ENCODE results near the gene SASH1. TPM values are rescaled to one million over a fixed set of nuclear protein-coding genes. Genes with fewer than 3 reads are reported as not detected.

SASH1 gene
- total RNA-seq, 1 donor, result 71.7 TPM

DNA sequence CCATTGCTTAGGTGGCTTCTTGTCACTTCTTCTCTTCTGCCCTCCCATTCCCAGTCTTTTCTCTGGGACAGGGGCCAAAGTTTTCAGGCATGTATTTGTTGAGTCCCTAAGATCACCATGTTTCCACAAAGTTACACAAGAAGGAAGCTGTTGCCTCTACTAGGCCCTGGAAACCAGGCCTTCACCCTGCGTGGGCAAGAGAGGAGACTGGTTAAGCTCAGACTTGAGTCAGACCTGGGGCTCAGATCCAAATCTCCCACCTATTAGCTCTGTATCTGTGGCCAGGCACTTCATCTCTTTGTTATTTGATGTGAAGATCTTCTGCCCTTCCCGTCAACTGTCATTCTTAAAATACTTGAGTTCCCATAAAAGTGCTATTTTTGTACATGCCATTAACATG lies 154.6 kb downstream of the SASH1 start:
- TF ChIP-seq, protein P1, sequence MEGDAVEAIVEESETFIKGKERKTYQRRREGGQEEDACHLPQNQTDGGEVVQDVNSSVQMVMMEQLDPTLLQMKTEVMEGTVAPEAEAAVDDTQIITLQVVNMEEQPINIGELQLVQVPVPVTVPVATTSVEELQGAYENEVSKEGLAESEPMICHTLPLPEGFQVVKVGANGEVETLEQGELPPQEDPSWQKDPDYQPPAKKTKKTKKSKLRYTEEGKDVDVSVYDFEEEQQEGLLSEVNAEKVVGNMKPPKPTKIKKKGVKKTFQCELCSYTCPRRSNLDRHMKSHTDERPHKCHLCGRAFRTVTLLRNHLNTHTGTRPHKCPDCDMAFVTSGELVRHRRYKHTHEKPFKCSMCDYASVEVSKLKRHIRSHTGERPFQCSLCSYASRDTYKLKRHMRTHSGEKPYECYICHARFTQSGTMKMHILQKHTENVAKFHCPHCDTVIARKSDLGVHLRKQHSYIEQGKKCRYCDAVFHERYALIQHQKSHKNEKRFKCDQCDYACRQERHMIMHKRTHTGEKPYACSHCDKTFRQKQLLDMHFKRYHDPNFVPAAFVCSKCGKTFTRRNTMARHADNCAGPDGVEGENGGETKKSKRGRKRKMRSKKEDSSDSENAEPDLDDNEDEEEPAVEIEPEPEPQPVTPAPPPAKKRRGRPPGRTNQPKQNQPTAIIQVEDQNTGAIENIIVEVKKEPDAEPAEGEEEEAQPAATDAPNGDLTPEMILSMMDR (IDR thresholded peaks at IDR 0.05; ENCODE audit: extremely low read depth, low read depth, low read length), result no peak
- Histone ChIP-seq H4K20me1 (ENCODE audit: insufficient read depth, low read length) (no peaks in the 10 kb centered on the region), H2AFZ (ENCODE audit: low read length) (peak overlapping the region; percentile 32), H3K4me2 (ENCODE audit: insufficient read depth, low read length) (peak overlapping the region; percentile 23), H3K27me3 (ENCODE audit: insufficient read depth, low read length) (no peaks in the 10 kb centered on the region), H3K36me3 (ENCODE audit: insufficient read depth, low read length) (no peaks in the 10 kb centered on the region), H3K79me2 (ENCODE audit: insufficient read depth, low read length) (no peaks in the 10 kb centered on the region), H3K4me1 (ENCODE audit: insufficient read depth, low read length) (peaks cover 57% of the 10 kb centered on the region), H3K4me3 (ENCODE audit: insufficient read depth, low read length) (no peak overlapping the region), H3K9me3 (ENCODE audit: low read depth, low read length) (no peaks in the 10 kb centered on the region), H3K27ac (ENCODE audit: low read depth, low read length) (peak overlapping the region; percentile 94)
- DNase-seq (ENCODE audit: insufficient read length, low spot score, missing footprints), result peak; percentile 80

DNA sequence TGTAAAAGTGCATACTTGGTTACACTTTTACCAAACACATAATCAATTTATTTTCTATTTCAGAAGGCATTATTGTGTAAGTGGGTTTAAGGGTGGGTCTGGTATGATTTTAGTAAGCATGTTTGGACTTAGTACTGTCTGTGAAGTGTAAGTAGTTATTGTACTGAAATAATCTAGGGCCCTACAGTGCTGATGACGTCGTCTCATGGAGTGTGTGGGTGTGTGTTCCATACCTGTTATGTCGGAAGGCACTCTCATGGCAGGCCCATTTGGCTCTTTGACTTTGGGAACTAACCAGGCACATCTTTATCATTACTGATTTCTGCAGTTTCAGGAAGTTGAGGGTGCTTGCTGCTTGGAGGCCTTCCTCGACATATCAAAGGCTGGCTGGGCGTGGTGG lies 155.1 kb downstream of the SASH1 start:
- TF ChIP-seq, protein P1 (IDR thresholded peaks at IDR 0.05; ENCODE audit: extremely low read depth, low read depth, low read length), result no peak
- Histone ChIP-seq H3K79me2 (ENCODE audit: insufficient read depth, low read length) (no peaks in the 10 kb centered on the region), H4K20me1 (ENCODE audit: insufficient read depth, low read length) (no peaks in the 10 kb centered on the region), H3K27ac (ENCODE audit: low read depth, low read length) (peak overlapping the region; percentile 94), H2AFZ (ENCODE audit: low read length) (no peak overlapping the region), H3K27me3 (ENCODE audit: insufficient read depth, low read length) (no peaks in the 10 kb centered on the region), H3K4me2 (ENCODE audit: insufficient read depth, low read length) (peak overlapping the region; percentile 23), H3K4me3 (ENCODE audit: insufficient read depth, low read length) (no peak overlapping the region), H3K4me1 (ENCODE audit: insufficient read depth, low read length) (peaks cover 62% of the 10 kb centered on the region), H3K36me3 (ENCODE audit: insufficient read depth, low read length) (no peaks in the 10 kb centered on the region), H3K9me3 (ENCODE audit: low read depth, low read length) (no peaks in the 10 kb centered on the region)
- DNase-seq (ENCODE audit: insufficient read length, low spot score, missing footprints), result no peak

DNA sequence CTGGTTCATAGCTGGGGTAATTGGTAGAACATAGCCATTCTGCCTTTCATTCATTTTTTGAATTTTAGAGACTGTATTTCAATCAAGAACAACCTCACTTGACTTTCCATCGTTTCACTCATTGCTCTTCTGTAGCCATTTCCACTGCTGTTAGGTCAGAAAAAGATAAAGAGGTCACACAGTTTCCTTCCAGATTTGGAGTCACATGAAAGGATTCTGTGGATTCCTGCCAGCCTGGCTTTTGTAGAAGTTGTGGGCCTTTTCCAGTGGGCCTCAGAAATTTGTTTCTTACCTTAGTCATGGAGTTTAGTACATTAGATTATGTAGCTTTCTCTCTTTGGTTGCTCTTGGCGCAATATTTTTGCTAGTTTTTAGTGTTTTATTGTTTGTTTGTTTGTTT lies 157.8 kb downstream of the SASH1 start:
- peaks cover 13% of the 10 kb centered on the region for H3K79me2 ChIP-seq (ENCODE audit: insufficient read depth, low read length)
- DNase-seq (ENCODE audit: insufficient read length, low spot score, missing footprints), result no peak
- TF ChIP-seq, protein P1 (IDR thresholded peaks at IDR 0.05; ENCODE audit: extremely low read depth, low read depth, low read length), result no peak
- H3K27me3 ChIP-seq (ENCODE audit: insufficient read depth, low read length), result no peaks in the 10 kb centered on the region
- H3K36me3 ChIP-seq (ENCODE audit: insufficient read depth, low read length), result no peaks in the 10 kb centered on the region
- H4K20me1 ChIP-seq (ENCODE audit: insufficient read depth, low read length), result no peaks in the 10 kb centered on the region
- no peak overlapping the region for H2AFZ ChIP-seq (ENCODE audit: low read length)
- peaks cover 68% of the 10 kb centered on the region for H3K4me1 ChIP-seq (ENCODE audit: insufficient read depth, low read length)
- H3K4me2 ChIP-seq (ENCODE audit: insufficient read depth, low read length), result peak overlapping the region; percentile 77
- H3K4me3 ChIP-seq (ENCODE audit: insufficient read depth, low read length), result no peak overlapping the region
- H3K9me3 ChIP-seq (ENCODE audit: low read depth, low read length), result no peaks in the 10 kb centered on the region
- peak overlapping the region; percentile 99 for H3K27ac ChIP-seq (ENCODE audit: low read depth, low read length)

DNA sequence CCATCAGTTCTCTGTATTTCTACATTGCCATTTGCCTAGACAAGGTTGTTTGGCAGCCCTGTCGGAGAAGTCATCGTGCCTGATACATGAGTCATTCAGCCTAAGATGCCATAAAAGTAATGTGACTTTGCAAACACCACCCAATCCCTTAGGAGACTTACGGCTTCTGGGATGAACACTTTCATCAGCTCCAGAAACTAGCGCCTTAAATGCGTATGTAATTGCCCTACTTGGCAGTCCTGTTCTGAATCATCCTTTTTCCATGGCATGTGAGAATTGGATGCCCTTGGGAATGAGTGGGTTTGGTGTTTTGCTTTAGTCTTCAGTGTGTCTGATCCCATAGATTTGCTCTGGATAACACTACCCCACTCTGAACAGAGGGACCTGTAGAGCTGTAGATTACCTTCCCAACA lies 158.5 kb downstream of the SASH1 start:
- no peaks in the 10 kb centered on the region for H3K27me3 ChIP-seq (ENCODE audit: insufficient read depth, low read length)
- peak overlapping the region; percentile 77 for H3K4me2 ChIP-seq (ENCODE audit: insufficient read depth, low read length)
- H4K20me1 ChIP-seq (ENCODE audit: insufficient read depth, low read length), result no peaks in the 10 kb centered on the region
- TF ChIP-seq, protein P1 (IDR thresholded peaks at IDR 0.05; ENCODE audit: extremely low read depth, low read depth, low read length), result no peak
- H3K36me3 ChIP-seq (ENCODE audit: insufficient read depth, low read length), result no peaks in the 10 kb centered on the region
- peaks cover 65% of the 10 kb centered on the region for H3K4me1 ChIP-seq (ENCODE audit: insufficient read depth, low read length)
- peak; percentile 71 for DNase-seq (ENCODE audit: insufficient read length, low spot score, missing footprints)
- peak overlapping the region; percentile 99 for H3K27ac ChIP-seq (ENCODE audit: low read depth, low read length)
- H2AFZ ChIP-seq (ENCODE audit: low read length), result no peak overlapping the region
- H3K79me2 ChIP-seq (ENCODE audit: insufficient read depth, low read length), result peaks cover 13% of the 10 kb centered on the region
- peak overlapping the region; percentile 40 for H3K4me3 ChIP-seq (ENCODE audit: insufficient read depth, low read length)
- H3K9me3 ChIP-seq (ENCODE audit: low read depth, low read length), result no peaks in the 10 kb centered on the region

All from osteoblast (primary cell).